SU-DHL-6 (cell line): ENCODE results near the gene FANCC.

Experiments used
- CTCF ChIP-seq: fragments of 200-600 bp; sonication (generic); IDR thresholded peaks from one replicate; pipeline ENCODE4 v1.5.1; 2017; ENCODE audit warnings: antibody characterized with exemption, mild to moderate bottlenecking, low read length, moderate library complexity; ENCODE audit not compliant: insufficient read depth, poor library complexity, severe bottlenecking
- EZH2phosphoT487 ChIP-seq: fragments of 200-600 bp; sonication (generic), shearing (Covaris generic); conservative IDR thresholded peaks from 2 replicates; pipeline ENCODE4 v1.6.1; 2018; ENCODE audit warnings: mild to moderate bottlenecking, antibody characterized with exemption, low read length, moderate library complexity, mixed read lengths

- no peak for TF ChIP-seq CTCF
- no peak for TF ChIP-seq EZH2phosphoT487
These were observed 48.8 kb downstream of the FANCC start for GRCh38 chr9:95268681-95269080.
